Endothelial cell of hepatic sinusoid (primary cell): ENCODE data around the gene CACNA1G.

Experiments
- in situ Hi-C: cut with HindIII; loops from 2 replicates; pipeline ENCODE4 v1.10.0; 2017; ENCODE audit warnings: low sequenced_read_pairs

The CACNA1G gene

DNA sequence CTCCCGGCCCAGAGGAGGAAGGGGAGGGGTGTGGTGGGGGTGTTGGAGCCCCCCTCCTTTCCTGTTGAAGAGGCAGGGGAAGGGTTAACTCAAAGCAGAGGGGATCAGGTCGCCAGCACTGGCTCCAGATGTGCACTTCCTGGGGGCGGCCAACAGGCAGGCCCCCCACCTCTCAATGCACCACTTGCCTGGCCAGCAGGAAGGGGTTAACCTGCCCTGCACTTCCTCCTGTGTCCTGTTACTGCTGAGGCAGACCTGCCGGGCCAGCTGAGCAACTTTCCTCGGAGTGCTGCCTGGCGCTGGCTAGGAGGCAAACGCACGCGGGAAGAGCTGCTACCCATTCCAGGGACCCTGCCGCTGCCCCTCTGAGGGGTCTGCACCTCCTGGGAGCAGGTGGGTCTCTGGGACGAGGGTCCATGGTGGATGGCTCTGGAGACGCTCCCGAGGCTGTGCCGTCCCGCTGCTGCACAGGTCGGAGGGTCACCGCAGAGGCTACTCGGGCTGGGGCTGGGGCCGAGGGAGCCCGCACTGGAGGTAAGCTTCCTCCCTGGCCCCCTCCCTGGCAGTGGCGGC is 28.0 kb upstream of the CACNA1G start, which contains the start of gene EPN3:
TSS of gene EPN3 (plus strand) at position 284 of the 573 bp plus-strand sequence. CDS start 3,822 bp downstream, outside the sequence.
- in situ Hi-C loops = loop anchor here (5.0 kb wide), 1 partner anchor 60 kb away; no protein-coding TSS in a partner anchor

GRCh38 chr17:50533185-50533584 is 27.3 kb upstream of the CACNA1G start:
- in situ Hi-C loops = loop anchor here (5.0 kb wide), 1 partner anchor 61 kb away; no protein-coding TSS in a partner anchor

GRCh38 chr17:50533720-50534148 is 26.8 kb upstream of the CACNA1G start:
- in situ Hi-C loops = loop anchor here (5.0 kb wide), 1 partner anchor 61 kb away; no protein-coding TSS in a partner anchor

DNA sequence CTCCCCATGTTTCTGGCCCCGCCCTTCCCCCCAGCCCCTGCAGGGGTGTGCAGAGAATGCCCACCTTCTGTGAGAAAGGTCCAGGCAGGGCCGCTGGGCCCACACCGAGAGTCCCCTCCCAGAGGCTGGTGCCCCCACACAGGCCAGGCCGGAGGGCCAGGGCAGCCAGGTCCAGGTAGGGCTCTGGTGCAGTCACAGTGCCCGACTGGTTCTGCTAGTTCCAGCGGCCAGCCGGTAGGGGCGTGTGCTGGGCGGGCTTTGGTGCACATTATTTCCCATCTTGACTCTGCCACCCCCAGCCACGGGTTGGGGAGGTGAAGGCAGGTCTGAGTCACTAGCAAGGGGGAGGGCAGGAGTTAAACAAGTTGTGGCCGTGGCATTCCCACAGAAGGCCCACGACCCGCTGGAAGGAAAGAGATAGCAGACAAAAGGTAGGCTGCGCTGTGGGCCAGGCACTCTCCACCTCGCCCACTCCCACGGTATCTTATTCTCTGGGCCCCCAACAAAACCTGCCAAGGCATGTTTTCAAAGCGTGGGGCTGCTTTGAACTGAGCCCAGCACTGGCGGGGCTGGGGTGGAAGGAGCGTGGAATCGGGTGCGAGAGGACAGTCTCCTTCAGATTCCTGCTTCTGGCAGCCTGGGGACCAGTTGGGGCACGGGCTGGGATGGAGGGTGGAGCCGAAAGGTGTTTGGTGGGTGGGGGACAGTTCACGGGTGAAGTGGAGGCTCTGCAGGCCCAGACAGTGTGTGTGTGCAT is 26.1 kb upstream of the CACNA1G start:
- in situ Hi-C loops = loop anchor here (5.0 kb wide), 1 partner anchor 62 kb away; no protein-coding TSS in a partner anchor

DNA sequence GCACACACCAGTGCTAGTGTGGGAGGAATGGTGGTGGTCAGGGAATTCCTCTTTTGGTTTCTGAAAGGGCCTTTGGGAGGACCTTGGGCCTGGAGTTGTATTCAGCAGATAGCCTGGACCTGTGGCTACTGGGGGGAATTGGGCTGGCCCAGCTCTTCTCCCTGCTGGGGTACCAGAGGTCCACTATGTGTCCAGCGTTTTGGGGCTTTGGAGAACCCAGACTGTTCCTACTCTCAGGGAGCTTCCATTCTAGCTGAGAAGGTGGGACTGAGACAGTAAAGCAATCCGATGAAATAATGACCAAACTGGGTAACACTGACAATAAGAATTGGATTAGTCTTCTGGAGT is 25.6 kb upstream of the CACNA1G start:
- in situ Hi-C loops = loop anchor here (5.0 kb wide), 1 partner anchor 63 kb away; no protein-coding TSS in a partner anchor

DNA sequence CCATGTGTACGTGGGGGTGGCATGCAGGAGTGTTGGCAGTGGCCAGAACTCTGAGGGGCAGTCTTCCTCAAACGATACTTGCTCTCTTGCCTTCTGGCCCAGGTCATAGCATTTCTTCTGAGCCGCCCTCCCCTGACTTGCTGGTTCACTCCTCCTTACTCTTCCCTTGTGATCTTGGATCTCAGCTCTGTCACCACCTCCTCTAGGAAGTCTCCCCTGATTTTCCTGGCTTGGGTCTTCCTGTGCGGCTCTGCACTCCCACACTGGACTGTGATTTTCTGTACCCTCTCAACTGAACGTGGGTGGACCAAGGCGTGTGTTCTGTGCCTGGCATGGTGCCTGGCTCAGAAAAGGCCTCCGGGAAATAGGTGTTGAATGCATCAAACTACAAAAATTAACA is 25.1 kb upstream of the CACNA1G start:
- in situ Hi-C loops = no loop called here

GRCh38 chr17:50536683-50537646 is 23.6 kb upstream of the CACNA1G start:
- in situ Hi-C loops = no loop called here

GRCh38 chr17:50537721-50538548 is 22.6 kb upstream of the CACNA1G start:
- in situ Hi-C loops = no loop called here

- in situ Hi-C loops = no loop called here
These were observed 21.7 kb upstream of the CACNA1G start for GRCh38 chr17:50538549-50539410.

- in situ Hi-C loops = no loop called here
These were observed 20.6 kb upstream of the CACNA1G start for GRCh38 chr17:50539762-50540559.

DNA sequence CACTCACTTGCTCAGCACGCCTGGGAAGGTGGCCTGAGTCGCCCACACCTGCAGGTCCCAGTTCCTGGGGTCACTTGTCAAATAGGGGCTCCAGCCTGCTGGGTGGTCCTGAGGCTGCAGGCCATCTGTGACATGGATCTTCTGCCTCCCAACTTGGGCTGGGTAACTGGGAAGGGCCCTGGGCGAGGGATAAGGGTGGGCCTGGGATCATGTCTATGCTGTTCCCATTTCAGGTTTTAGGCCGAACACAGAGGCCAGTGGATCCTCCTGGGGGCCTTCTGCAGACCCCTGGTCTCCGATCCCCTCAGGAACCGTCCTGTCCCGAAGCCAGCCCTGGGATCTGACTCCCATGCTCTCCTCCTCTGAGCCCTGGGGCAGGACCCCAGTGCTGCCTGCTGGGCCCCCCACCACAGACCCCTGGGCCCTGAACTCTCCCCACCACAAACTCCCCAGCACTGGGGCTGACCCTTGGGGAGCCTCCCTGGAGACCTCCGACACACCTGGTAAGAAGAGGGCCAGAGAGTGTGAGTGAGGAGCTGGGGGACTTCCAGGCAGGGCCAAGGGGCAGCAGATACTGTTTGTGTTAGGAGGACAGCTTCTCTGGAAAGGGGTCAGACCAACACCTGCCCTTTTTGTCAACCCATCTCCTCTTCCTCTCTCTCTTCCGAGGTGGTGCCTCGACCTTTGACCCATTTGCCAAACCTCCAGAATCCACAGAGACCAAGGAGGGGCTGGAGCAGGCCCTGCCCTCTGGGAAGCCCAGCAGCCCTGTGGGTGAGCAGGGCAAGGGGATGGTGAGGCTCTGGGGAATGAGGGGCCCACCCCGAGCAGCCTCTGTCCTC is 19.7 kb upstream of the CACNA1G start:
- in situ Hi-C loops = no loop called here

- in situ Hi-C loops = no loop called here
These were observed 19.2 kb upstream of the CACNA1G start for GRCh38 chr17:50541402-50541715.

DNA sequence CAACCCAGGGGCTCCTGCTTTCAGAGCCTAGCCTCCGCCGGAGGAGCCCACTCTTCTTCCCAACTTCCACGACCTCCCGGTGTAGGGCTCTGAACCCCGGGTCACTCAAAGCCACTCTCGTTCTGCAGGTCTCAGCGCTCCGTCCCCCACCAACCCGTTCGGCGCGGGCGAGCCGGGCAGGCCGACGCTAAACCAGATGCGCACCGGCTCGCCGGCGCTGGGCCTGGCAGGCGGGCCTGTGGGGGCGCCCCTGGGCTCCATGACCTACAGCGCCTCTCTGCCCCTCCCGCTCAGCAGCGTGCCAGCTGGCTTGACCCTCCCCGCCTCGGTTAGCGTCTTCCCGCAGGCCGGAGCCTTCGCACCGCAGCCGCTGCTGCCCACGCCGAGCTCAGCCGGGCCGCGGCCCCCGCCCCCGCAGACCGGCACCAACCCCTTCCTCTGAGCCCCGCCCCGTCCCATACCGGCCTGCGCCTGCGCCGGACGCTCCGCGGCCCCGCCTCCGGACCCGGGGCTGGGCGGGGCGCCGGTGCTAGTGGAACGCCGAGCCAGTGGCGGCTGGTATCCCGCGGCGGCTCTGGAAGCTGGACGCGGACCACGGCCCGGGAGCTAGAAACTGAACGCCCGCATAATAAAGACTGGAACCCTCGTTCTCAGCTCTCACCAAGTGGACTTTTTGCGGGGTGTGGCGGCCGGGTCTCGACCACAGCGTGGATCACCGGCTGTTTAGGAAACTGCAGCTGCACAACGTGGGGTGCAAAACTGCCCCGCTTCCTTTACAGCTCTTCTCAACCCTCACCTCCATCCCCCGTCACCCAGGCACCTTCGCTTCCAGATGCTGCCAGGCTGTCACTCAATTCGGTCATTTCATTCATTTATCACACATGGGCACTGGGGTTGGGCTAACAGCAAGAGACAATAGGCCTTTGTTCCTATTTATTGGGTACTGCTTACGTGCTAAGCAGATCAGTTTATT is 18.5 kb upstream of the CACNA1G start:
- in situ Hi-C loops = no loop called here

- in situ Hi-C loops = no loop called here
These were observed 17.4 kb upstream of the CACNA1G start for GRCh38 chr17:50542795-50543774.

- in situ Hi-C loops = no loop called here
These were observed 16.0 kb upstream of the CACNA1G start for GRCh38 chr17:50544516-50544915.
